NCI-H82 treated with DMSO at 0.1 percent for 48 hours (cell line): ENCODE measurements around the gene OSBPL3.
A peak's percentile ranks its signal among the peaks of the same experiment; 100 is the strongest.
"Not testable (repeated sequence)": the region's sequence is repeated elsewhere in the genome, so short reads cannot be mapped to it uniquely, and the experiment has no call there.

Source experiments
- DNase-seq: peaks from one replicate; lab custom pipeline; 2025; ENCODE audit not compliant: unreplicated experiment; lab: John Stamatoyannopoulos, UW

OSBPL3 gene

GRCh38 chr7:24979863-24980533 lies at the start of gene OSBPL3:
Gene OSBPL3 (minus strand): TSS chr7:24980178. CDS start chr7:24892472, 87,706 bp downstream.
- peak; percentile 76 for DNase-seq

- DNase-seq: no peak
Observed at GRCh38 chr7:25029075-25029474, 49.1 kb upstream of the OSBPL3 start.

GRCh38 chr7:25028370-25029021 lies 48.5 kb upstream of the OSBPL3 start:
- DNase-seq: no peak

GRCh38 chr7:25026156-25026555 lies 46.2 kb upstream of the OSBPL3 start:
- peak; percentile 3 for DNase-seq

- no peak for DNase-seq
Observed at GRCh38 chr7:25025218-25025671, 45.3 kb upstream of the OSBPL3 start.

- no peak for DNase-seq
Observed at GRCh38 chr7:25024066-25024465, 44.1 kb upstream of the OSBPL3 start.

GRCh38 chr7:25017671-25018070 lies 37.7 kb upstream of the OSBPL3 start:
- not testable (repeated sequence) for DNase-seq

GRCh38 chr7:25014756-25015155 lies 34.8 kb upstream of the OSBPL3 start:
- DNase-seq: no peak

GRCh38 chr7:25012710-25013109 lies 32.7 kb upstream of the OSBPL3 start:
- DNase-seq: not testable (repeated sequence)

GRCh38 chr7:25012254-25012653 lies 32.3 kb upstream of the OSBPL3 start:
- DNase-seq: no peak

GRCh38 chr7:25009257-25009656 lies 29.3 kb upstream of the OSBPL3 start:
- DNase-seq: no peak

GRCh38 chr7:25007668-25008067 lies 27.7 kb upstream of the OSBPL3 start:
- no peak for DNase-seq

GRCh38 chr7:25006276-25006675 lies 26.3 kb upstream of the OSBPL3 start:
- DNase-seq: no peak

- DNase-seq: no peak
Observed at GRCh38 chr7:25005658-25006057, 25.7 kb upstream of the OSBPL3 start.

GRCh38 chr7:25002786-25003185 lies 22.8 kb upstream of the OSBPL3 start:
- no peak for DNase-seq

GRCh38 chr7:24995466-24995865 lies 15.5 kb upstream of the OSBPL3 start:
- DNase-seq: no peak

- no peak for DNase-seq
Observed at GRCh38 chr7:24992314-24992713, 12.3 kb upstream of the OSBPL3 start.

- no peak for DNase-seq
Observed at GRCh38 chr7:24991353-24991752, 11.4 kb upstream of the OSBPL3 start.

- no peak for DNase-seq
Observed at GRCh38 chr7:24987331-24987842, 7.4 kb upstream of the OSBPL3 start.

GRCh38 chr7:24982917-24983316 lies 2.9 kb upstream of the OSBPL3 start:
- no peak for DNase-seq

- DNase-seq: no peak
Observed at GRCh38 chr7:24981171-24981951, 1.4 kb upstream of the OSBPL3 start.
